Measurements from ENCODE around the gene MYO16.

DNA sequence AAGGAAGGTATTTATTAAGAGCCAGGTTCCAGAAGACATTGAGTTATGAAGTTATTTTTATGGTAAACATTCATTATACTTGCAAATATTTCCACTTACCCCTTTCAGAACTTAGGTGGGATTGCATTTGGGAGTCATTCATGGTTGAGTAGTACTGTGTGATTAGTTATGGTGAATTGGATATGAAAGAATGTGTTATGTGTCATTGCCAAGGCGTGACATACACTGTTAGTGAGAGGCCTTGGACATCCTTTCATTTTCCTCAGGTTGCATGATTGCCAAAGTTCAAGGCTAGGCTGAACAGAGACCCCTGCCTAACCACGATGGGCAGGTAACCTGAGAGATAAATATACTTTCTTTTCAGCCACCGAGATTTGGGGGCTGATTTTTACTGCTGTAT lies 40.9 kb upstream of the MYO16 start:
- TF ChIP-seq CTCF (IDR thresholded peaks at IDR 0.05; ENCODE audit: insufficient read depth, low read length, poor library complexity, severe bottlenecking) (no peak), EZH2phosphoT487 (conservative IDR thresholded peaks at IDR 0.05; ENCODE audit: low read length) (no peak)
